ENCODE measurements around the gene METTL27.
A peak's percentile ranks its signal among the peaks of the same experiment; 100 is the strongest.
"Not testable (repeated sequence)": the region's sequence is repeated elsewhere in the genome, so short reads cannot be mapped to it uniquely, and the experiment has no call there.

The METTL27 gene

DNA sequence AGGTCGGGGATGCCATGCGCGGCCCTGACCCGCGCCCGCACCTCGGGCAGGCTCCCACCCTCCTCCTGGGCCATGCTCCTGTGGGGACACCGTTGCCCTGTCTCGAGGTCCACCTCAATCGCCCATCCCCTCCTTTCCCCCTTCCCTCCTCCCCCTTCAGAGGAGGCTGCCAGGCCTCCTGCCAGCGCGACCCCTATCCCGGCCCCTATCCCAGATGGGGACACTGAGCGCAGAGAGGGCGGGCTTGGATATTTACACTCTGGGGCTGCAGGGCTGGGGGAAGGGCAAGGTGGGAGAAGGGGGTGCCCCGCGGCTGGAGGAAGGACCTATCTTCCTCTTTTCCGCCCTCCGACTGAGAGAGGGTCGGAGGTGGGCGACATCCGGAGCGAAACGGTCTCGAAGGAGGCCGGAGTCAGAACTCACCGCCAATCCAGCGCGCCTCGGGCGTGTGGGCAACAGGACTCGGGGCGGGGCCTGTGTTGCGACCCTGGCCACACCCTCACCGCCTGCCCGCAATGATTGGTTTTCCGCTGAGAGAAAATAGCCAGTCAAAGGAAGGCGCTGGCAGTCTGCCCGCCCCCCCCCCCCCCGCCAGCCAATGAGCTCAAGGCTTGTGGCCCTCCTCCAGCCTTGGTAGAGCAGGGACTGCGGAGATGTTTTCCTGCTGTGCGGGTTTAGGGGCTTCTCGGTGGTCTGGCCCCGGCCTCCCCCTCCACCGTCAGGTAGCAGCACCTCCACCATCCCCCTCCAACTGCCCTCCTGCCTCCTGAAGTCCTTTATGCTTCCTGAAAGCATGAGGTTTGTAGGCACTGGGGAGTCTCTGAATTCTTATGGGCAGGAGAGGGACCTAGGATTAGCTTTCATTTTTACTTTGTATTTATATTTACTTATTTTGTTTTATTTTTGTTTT, at the start of gene METTL27:
Gene METTL27, minus strand, starts transcription at position 450 of the 910 bp plus-strand sequence. Its CDS starts 376 bp downstream, at position 74.
- peak; percentile 88 for DNase-seq

DNA sequence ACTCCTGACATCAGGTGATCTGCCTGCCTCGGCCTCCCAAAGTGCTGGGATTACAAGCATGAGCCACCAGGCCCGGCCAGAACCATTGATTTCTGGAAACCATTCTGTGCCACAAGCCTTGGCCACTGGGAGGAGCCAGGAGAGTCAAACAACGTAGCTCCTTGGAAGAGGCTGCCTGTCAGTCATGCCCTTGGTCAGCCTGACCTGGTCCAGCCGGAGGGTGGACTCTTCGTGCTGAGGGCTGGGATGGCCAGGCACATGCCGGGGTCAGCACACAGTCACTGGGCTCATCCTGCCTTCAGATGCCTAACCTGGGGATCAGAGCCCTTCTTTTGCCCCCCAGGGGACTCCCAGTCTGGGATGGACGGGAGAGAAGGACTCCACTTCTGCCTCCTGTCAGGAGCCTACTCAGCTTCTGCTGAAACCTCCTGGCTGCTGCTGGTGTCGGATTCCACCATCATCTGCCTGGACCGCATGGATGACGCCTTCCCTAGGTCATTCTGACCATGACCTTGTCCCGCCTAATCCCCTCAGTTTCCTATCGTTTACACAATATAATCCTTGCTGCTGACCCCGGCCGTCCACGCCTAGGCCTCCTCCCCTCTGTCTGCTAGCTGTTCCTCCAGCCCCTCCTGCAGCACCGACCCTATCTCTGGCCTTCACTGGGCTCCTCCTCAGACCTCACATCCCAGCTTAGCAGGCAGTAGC, 49.0 kb upstream of the METTL27 start:
- DNase-seq, result no peak

- DNase-seq, result no peak
Observed at GRCh38 chr7:73890555-73891147, 48.3 kb upstream of the METTL27 start.

DNA sequence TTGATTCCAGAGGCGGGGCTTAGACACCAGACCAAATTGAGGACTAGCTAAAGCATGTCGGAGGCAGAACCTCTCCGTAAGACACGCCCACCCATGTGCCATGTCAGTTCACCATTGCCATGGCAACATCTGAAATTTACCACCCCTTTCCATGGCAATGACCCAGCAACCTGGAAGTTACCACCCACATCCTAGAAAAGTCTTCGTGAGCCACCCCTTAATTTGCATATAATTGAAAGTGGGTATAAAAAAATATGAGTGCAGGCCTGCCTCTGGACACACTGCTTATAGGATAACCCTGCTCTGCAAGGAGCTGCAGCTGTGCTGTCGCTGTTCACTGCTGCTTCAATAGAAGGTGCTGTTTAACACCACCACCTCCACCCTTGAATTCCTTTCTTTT, 46.6 kb upstream of the METTL27 start:
- no peak for DNase-seq

GRCh38 chr7:73887762-73888161, 45.4 kb upstream of the METTL27 start:
- no peak for DNase-seq

GRCh38 chr7:73885975-73886798, 43.9 kb upstream of the METTL27 start:
- DNase-seq, result no peak

- no peak for DNase-seq
Observed at GRCh38 chr7:73885433-73885974, 43.2 kb upstream of the METTL27 start.

DNA sequence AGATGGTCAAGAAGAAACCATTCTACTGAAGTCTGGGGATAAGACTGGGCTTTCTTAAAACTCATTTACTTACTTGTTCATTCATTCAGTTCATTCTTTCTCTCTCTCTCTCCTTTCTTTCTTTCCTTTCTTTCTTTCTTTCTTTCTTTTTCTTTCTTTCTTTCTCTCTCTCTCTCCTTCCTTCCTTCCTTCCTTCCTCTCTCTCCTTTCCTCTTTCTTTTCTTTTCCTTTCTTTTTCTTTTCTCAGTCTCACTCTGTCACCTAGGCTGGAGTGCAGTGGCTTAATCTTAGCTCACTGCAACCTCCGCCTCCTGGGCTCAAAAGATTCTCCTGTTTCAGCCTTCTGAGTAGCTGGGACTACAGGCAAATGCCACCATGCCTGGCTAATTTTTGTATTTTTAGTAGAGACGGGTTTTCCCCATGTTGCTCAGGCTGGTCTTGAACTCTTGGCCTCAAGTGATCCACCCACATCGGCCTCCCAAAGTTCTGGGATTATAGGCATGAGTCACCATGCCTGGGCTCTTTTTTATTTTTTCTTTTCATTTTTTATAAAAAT, 42.6 kb upstream of the METTL27 start:
- DNase-seq, result not testable (repeated sequence)

GRCh38 chr7:73882047-73882402, 39.7 kb upstream of the METTL27 start:
- no peak for DNase-seq

GRCh38 chr7:73881352-73882046, 39.2 kb upstream of the METTL27 start:
- DNase-seq, result no peak

- no peak for DNase-seq
Observed at GRCh38 chr7:73880755-73881328, 38.5 kb upstream of the METTL27 start.

DNA sequence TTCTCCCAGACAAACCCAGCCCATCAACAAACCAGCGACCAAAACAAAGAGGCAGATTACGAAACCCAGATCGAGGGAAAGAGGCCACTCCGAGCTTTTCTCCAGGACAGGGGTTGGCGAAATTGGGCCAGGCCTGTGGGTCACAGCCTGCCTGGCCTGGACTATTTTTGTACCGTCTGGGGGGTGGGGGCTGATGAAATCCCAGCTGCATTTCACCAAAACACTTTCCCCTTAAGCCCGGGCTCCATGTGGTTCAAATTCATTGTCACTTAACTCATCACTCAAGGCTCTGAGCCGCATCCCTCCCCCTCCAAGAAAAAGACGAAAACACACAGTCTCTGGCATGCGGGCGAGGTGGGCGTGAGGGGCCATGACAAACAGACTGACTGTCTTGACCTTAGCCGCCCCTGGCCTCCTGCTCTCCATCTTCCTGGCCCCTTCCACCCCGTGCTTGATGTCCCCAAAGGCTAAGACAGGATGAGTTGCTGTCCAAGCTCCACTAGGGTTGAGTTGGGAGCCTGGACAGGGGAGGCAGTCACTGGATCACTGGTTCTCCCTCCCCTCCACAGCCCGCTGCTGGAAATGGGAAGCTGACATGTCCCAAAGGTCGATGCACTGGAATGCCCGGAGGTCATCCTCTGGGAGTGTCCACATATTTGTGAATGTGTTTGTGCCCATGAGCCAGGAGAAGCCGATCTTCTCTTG, 37.8 kb upstream of the METTL27 start:
- DNase-seq, result no peak

GRCh38 chr7:73876973-73877372, 34.7 kb upstream of the METTL27 start:
- no peak for DNase-seq

- no peak for DNase-seq
Observed at GRCh38 chr7:73876361-73876760, 34.0 kb upstream of the METTL27 start.

DNA sequence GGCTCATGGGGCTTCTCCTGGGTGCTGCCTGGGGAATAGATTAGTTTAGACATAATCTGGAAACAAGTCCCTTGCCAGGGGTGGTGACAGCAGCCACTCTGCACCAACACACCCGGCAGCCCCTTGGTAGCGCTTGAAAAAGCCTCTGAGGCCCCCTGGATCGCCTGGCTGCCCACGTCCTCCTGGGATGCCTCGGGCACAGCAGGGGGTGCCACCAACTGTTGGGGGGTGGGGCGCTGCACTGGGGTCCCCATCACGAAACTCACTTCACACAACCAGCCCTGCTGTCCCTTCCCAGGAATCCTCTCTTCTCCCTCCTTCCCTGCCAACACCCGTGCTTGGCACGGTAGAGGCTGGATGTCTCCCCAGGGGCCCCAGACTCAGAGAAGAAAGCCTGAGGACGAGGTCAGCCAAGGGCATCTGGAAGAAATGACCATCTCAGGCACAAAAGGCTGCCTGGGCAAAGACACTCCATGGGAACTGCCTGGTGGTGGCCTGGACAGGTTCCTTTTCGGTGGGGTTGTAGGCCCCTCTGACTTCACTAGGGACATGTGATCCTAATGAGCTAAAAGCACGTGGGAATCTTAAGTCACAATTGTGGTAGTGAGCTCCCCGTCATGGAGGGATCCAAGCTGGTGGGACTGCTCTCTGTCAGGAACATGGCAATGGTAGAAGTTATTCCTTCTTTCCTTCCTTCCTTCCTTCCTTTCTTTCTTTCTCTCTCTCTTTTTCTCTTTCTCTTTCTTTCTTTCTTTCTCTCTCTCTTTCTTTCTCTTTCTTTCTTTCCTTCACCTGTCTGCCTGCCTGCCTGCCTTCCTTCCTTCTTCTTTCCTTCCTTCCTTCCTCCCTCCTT, 30.0 kb upstream of the METTL27 start:
- DNase-seq, result no peak

DNA sequence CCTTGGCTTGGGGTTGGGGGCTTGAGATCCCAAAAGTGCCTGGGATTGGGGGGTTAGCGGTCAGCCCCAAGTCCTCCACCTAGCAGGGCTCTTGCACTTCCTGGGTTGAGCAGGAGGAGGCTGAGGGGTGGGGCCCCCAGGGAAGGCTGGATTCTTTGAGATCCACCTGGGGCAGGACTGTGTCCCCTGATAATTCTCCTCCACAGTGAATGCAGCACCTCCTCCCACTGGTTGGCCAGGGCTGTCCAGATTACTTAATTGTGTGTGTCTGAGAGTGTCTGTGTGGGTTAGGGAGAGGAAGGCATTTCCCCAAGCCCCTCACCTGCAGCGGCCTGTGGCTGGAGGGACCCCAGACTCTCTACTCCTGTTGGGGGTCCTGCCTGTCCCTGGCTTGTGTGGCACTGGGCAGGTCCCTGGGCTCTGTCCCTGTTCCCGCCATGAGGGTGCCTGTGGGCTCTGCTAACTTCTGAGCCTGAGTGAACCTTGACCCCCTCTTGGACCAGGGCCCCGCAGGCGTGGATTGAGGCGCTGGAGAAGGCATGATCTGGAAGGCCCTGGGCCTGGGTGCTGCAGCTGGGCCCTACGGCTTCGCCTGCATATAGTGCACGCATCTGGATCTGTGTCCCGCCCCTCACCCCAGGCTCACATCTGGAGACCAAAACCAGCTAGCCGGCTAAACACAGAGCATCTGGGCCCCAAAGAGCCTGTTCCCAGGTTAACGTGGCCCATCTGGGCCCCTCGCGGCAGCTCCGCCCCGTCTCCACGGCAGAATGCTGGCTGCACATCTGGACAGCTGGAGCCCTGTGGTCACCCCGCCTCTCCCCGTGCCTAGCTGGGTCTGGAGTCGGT, 29.1 kb upstream of the METTL27 start:
- no peak for DNase-seq

DNA sequence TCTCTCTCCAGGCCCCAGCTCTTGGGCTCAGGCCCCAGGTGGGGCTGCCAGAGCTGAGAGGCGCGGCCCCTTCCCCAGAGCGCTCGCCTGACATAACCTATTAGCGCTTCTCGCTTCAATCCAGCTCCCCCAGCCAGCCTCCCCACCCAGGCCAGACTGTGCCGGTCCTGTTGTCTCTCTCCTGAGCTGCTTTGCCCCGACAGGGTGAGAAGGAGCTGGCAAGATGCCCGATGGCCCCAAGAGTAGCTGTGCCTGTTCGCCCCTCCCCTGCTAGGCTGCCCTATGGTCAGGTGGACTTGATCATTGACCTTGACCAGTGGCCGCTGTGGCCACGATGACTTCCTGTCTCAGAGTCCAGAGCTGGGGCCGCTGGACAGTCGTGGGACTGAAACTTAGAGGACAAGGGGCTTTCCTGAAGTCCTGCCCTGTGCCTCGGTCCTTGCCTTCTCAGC, 27.8 kb upstream of the METTL27 start:
- no peak for DNase-seq

- DNase-seq, result no peak
Observed at GRCh38 chr7:73869011-73869798, 26.9 kb upstream of the METTL27 start.

Data from stimulated activated CD4-positive, alpha-beta T cell treated with anti-CD3 and anti-CD28 coated beads, Interleukin-4, amount 100 ng/mL, for 1 hour (primary cell).